GM12878 (cell line): Measurements from ENCODE around the gene PODXL2. TPM values are rescaled to one million over a fixed set of nuclear protein-coding genes. Genes with fewer than 3 reads are reported as not detected.
A peak's percentile ranks its signal among the peaks of the same experiment; 100 is the strongest.

Experiments used
- ATF7 ChIP-seq: fragments of 450-650 bp; IDR thresholded peaks from 2 replicates; pipeline ENCODE4 v1.6.1; 2016; ENCODE audit warnings: low read depth, mild to moderate bottlenecking
- BCLAF1 ChIP-seq: fragments of 450-650 bp; IDR thresholded peaks from 2 replicates; pipeline ENCODE4 v1.6.1; 2017; ENCODE audit warnings: antibody characterized with exemption, mild to moderate bottlenecking, moderate library complexity
- CBFB ChIP-seq: IDR thresholded peaks from 2 replicates; pipeline ENCODE4 v1.6.1; 2016; ENCODE audit warnings: antibody characterized with exemption, low read depth
- CHD1 ChIP-seq: IDR thresholded peaks from 2 replicates; pipeline ENCODE4 v1.6.1; 2012; ENCODE audit warnings: low read depth, low read length, improper control_type of control experiment
- ETV6 ChIP-seq, 2 experiments: fragments of 450-650 bp in 1 of 2; IDR thresholded peaks in 1 of 2; conservative IDR thresholded peaks in 1 of 2; 2 replicates each; pipeline ENCODE4 v1.6.1; 2014; ENCODE audit warnings: antibody characterized with exemption in 1 of 2, borderline replicate concordance in 1 of 2, low read depth in 1 of 2, mild to moderate bottlenecking in 1 of 2, moderate library complexity in 1 of 2
- FOXM1 ChIP-seq: IDR thresholded peaks from 2 replicates; pipeline ENCODE4 v1.6.1; 2012; ENCODE audit warnings: low read depth, mild to moderate bottlenecking, inconsistent platforms, low read length, moderate library complexity
- IKZF1 ChIP-seq: fragments of 450-650 bp; conservative IDR thresholded peaks from 2 replicates; pipeline ENCODE4 v1.6.1; 2017; ENCODE audit warnings: antibody characterized with exemption, mild to moderate bottlenecking
- NFIC ChIP-seq: IDR thresholded peaks from 2 replicates; pipeline ENCODE4 v1.6.1; 2012; ENCODE audit warnings: low read depth, mild to moderate bottlenecking, inconsistent platforms, low read length, moderate library complexity
- NFYB ChIP-seq: IDR thresholded peaks from 2 replicates; pipeline ENCODE4 v1.6.1; 2011; ENCODE audit warnings: low read depth, mild to moderate bottlenecking, low read length, improper control_type of control experiment, moderate library complexity; ENCODE audit not compliant: insufficient read depth
- NKRF ChIP-seq: fragments of 450-650 bp; conservative IDR thresholded peaks from 2 replicates; pipeline ENCODE4 v1.6.1; 2017; ENCODE audit warnings: mild to moderate bottlenecking, moderate library complexity
- NR2F1 ChIP-seq: fragments of 450-650 bp; conservative IDR thresholded peaks from 2 replicates; pipeline ENCODE4 v1.6.1; 2017; ENCODE audit warnings: mild to moderate bottlenecking
- RFX5 ChIP-seq: IDR thresholded peaks from 2 replicates; pipeline ENCODE4 v1.6.1; 2011; ENCODE audit warnings: low read depth, low read length, improper control_type of control experiment
- SIN3A ChIP-seq: IDR thresholded peaks from 2 replicates; pipeline ENCODE4 v1.6.1; 2012; ENCODE audit warnings: low read depth, low read length, improper control_type of control experiment
- SMC3 ChIP-seq: IDR thresholded peaks from 2 replicates; pipeline ENCODE4 v1.6.1; 2011; ENCODE audit warnings: low read length, improper control_type of control experiment, borderline replicate concordance
- polyA plus RNA-seq, 11 experiments: library from polyadenylated mRNA; depleted of rRNA in 4 of 11; unstranded in 6 of 11; stranded (reverse) in 5 of 11; fragments of >200 nt; fragmentation: Nextera tagmentation in 4 of 11; fragmentation: Illumina TruSeq in 1 of 11; extraction: Ambion mirVana in 4 of 11; extraction: Trizol in 1 of 11; gene quantifications; 1 replicate in 1 of 11; 2 replicates in 10 of 11; pipeline versions ENCODE4 v1.2.1 to v1.2.3, GENCODE V29; 2011 to 2016; ENCODE audit warnings: inconsistent platforms in 2 of 11, missing spikeins in 2 of 11, low read depth in 1 of 11
- total RNA-seq, 4 experiments: library from RNA; depleted of rRNA in 3 of 4; stranded (reverse); fragments of >200 nt in 3 of 4; fragmentation: Illumina TruSeq in 1 of 4; extraction: Trizol in 1 of 4; gene quantifications; 2 replicates each; pipeline versions ENCODE4 v1.2.1 to v1.2.3, GENCODE V29; 2013 to 2021
- TF ChIP-seq, protein P1 (sequence below): IDR thresholded peaks from 2 replicates; pipeline ENCODE4 v1.6.1; 2011; ENCODE audit warnings: borderline replicate concordance, low read depth, mild to moderate bottlenecking, moderate library complexity, low read length; ENCODE audit not compliant: insufficient read depth, poor library complexity, severe bottlenecking

The PODXL2 gene
- total and polyA plus RNA-seq, 10 of the 15 experiments (the other 5 are each of a cell fraction or from before 2014, with no cell fraction given): 0.03 to 24.4 (median 13.6) TPM; not detected in 2

DNA sequence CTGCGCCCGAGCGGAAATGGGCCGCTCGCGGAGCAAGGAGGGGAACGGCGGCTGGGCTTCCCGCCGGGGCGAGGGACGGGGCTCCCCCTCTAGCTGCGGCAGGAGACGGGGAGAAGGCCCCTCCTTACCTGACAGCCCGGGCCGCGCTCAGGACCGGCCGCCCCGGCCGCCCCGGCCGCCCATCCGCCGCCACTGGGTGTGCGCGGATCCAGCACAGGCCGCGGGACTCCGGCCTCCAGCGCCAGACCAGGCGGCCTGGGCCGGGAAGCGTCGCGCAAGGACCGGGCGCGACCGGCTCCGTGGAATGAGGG is 38.7 kb upstream of the PODXL2 start (continued):
- no peak; the same call in 1 of the 2 replicates for TF ChIP-seq IKZF1
- no peak for TF ChIP-seq CBFB
- TF ChIP-seq BCLAF1: no peak
- TF ChIP-seq RFX5: no peak
- no peak for TF ChIP-seq ATF7
- TF ChIP-seq NFYB: no peak
- TF ChIP-seq, protein P1, sequence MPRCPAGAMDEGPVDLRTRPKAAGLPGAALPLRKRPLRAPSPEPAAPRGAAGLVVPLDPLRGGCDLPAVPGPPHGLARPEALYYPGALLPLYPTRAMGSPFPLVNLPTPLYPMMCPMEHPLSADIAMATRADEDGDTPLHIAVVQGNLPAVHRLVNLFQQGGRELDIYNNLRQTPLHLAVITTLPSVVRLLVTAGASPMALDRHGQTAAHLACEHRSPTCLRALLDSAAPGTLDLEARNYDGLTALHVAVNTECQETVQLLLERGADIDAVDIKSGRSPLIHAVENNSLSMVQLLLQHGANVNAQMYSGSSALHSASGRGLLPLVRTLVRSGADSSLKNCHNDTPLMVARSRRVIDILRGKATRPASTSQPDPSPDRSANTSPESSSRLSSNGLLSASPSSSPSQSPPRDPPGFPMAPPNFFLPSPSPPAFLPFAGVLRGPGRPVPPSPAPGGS: no peak
- TF ChIP-seq SMC3: no peak
- no peak for TF ChIP-seq NFIC
- peak; percentile 86 for TF ChIP-seq NKRF
- no peak for TF ChIP-seq ETV6 (conservative IDR thresholded peaks at IDR 0.05 in 1 of 2, IDR thresholded peaks at IDR 0.05 in 1 of 2; ENCODE audit: borderline replicate concordance in 1 of 2, low read depth in 1 of 2)
- TF ChIP-seq SIN3A: peak; percentile 51; the same call in 1 of the 2 replicates
- 0 out of 2 replicates have a peak, but pooled peaks have one; percentile 44 for TF ChIP-seq CHD1
- TF ChIP-seq FOXM1: peak; percentile 1; the same call in 1 of the 2 replicates
- 0 out of 2 replicates have a peak, but pooled peaks have one; percentile 14 for TF ChIP-seq NR2F1
- TF ChIP-seq, all 136 proteins: peak for 16
